Measurements from ENCODE around the gene KRCC1.

- TF ChIP-seq POLR2AphosphoS5 (IDR thresholded peaks at IDR 0.05; ENCODE audit: low read depth, low read length) (no peak), POLR2A (IDR thresholded peaks at IDR 0.05; ENCODE audit: low read depth, low read length) (no peak), SPI1 (IDR thresholded peaks at IDR 0.05; ENCODE audit: low read depth, low read length) (no peak), TAF1 (IDR thresholded peaks at IDR 0.05; ENCODE audit: low read depth, low read length) (no peak)
These were observed 42.4 kb upstream of the KRCC1 start for GRCh38 chr2:88097891-88098557.

Data from GM12891 (cell line).